A549 (cell line): ENCODE results near the gene OAS3.

ENCODE experiments used
- CHD2 ChIP-seq: fragments of 150-350 bp; IDR thresholded peaks from 2 replicates; pipeline ENCODE4 v1.6.1; 2014; ENCODE audit warnings: low read length; ENCODE audit not compliant: partially characterized antibody
- EP300 ChIP-seq, 2 experiments: fragments of >200 bp; sonication (Bioruptor Twin); formaldehyde crosslinking; IDR thresholded peaks; 2 replicates in 1 of 2; 3 replicates in 1 of 2; pipeline ENCODE4 v1.6.1; 2016 to 2017
- JUN ChIP-seq, 2 experiments: fragments of >200 bp; sonication (Bioruptor Twin); formaldehyde crosslinking; IDR thresholded peaks; 2 replicates in 1 of 2; 3 replicates in 1 of 2; pipeline ENCODE4 v1.6.1; 2016 to 2017
- JUNB ChIP-seq: fragments of >200 bp; sonication (Bioruptor Twin); formaldehyde crosslinking; IDR thresholded peaks from 2 replicates; pipeline ENCODE4 v1.6.1; 2016
- KDM1A ChIP-seq: fragments of 200-600 bp; sonication (generic); IDR thresholded peaks from 2 replicates; pipeline ENCODE4 v1.6.1; 2016; ENCODE audit warnings: low read depth, mild to moderate bottlenecking
- MAZ ChIP-seq: fragments of 150-350 bp; IDR thresholded peaks from 2 replicates; pipeline ENCODE4 v1.6.1; 2014; ENCODE audit warnings: antibody characterized with exemption, low read depth, low read length, borderline replicate concordance
- POLR2A ChIP-seq: IDR thresholded peaks from 2 replicates; pipeline ENCODE4 v1.6.1; 2012; ENCODE audit warnings: mild to moderate bottlenecking, low read length
- RARB ChIP-seq: fragments of 250-450 bp; sonication (Bioruptor Pico); IDR thresholded peaks from 2 replicates; pipeline ENCODE4 v1.8.0; 2021; ENCODE audit warnings: mild to moderate bottlenecking, moderate library complexity
- TF ChIP-seq, protein P1 (sequence below): fragments of >200 bp; sonication (Bioruptor Twin); formaldehyde crosslinking; IDR thresholded peaks from 3 replicates; pipeline ENCODE4 v1.5.1; 2016
- TF ChIP-seq, protein P2 (sequence below): IDR thresholded peaks from 2 replicates; pipeline ENCODE4 v1.6.1; 2012; ENCODE audit warnings: low read depth, borderline replicate concordance
- TF ChIP-seq, protein P3 (sequence below): fragments of 150-350 bp; IDR thresholded peaks from 2 replicates; pipeline ENCODE4 v1.6.1; 2014; ENCODE audit warnings: low read depth, mild to moderate bottlenecking, low read length
- TF ChIP-seq, protein P4 (sequence below): IDR thresholded peaks from 2 replicates; pipeline ENCODE4 v1.6.1; 2012
- TF ChIP-seq, protein P5 (sequence below): fragments of 200-600 bp; sonication (generic); IDR thresholded peaks from 2 replicates; pipeline ENCODE4 v1.6.1; 2016; ENCODE audit warnings: antibody characterized with exemption, mild to moderate bottlenecking, moderate library complexity

DNA sequence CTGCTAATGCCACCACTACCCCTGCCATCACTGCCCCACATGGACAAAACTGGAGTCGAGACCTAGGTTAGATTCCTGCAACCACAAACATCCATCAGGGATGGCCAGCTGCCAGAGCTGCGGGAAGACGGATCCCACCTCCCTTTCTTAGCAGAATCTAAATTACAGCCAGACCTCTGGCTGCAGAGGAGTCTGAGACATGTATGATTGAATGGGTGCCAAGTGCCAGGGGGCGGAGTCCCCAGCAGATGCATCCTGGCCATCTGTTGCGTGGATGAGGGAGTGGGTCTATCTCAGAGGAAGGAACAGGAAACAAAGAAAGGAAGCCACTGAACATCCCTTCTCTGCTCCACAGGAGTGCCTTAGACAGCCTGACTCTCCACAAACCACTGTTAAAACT, 33.0 kb downstream of the OAS3 start:
- TF ChIP-seq MAZ (no peak), KDM1A (no peak), EP300 (IDR thresholded peaks at IDR 0.05) (no peak), RARB (CRISPR knock-in tag) (no peak), JUNB (no peak), JUN (IDR thresholded peaks at IDR 0.05) (no peak), POLR2A (no peak), CHD2 (no peak)
- TF ChIP-seq, protein P1, sequence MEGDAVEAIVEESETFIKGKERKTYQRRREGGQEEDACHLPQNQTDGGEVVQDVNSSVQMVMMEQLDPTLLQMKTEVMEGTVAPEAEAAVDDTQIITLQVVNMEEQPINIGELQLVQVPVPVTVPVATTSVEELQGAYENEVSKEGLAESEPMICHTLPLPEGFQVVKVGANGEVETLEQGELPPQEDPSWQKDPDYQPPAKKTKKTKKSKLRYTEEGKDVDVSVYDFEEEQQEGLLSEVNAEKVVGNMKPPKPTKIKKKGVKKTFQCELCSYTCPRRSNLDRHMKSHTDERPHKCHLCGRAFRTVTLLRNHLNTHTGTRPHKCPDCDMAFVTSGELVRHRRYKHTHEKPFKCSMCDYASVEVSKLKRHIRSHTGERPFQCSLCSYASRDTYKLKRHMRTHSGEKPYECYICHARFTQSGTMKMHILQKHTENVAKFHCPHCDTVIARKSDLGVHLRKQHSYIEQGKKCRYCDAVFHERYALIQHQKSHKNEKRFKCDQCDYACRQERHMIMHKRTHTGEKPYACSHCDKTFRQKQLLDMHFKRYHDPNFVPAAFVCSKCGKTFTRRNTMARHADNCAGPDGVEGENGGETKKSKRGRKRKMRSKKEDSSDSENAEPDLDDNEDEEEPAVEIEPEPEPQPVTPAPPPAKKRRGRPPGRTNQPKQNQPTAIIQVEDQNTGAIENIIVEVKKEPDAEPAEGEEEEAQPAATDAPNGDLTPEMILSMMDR: no peak
- TF ChIP-seq, protein P2, sequence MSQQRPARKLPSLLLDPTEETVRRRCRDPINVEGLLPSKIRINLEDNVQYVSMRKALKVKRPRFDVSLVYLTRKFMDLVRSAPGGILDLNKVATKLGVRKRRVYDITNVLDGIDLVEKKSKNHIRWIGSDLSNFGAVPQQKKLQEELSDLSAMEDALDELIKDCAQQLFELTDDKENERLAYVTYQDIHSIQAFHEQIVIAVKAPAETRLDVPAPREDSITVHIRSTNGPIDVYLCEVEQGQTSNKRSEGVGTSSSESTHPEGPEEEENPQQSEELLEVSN: no peak
- TF ChIP-seq, protein P3, sequence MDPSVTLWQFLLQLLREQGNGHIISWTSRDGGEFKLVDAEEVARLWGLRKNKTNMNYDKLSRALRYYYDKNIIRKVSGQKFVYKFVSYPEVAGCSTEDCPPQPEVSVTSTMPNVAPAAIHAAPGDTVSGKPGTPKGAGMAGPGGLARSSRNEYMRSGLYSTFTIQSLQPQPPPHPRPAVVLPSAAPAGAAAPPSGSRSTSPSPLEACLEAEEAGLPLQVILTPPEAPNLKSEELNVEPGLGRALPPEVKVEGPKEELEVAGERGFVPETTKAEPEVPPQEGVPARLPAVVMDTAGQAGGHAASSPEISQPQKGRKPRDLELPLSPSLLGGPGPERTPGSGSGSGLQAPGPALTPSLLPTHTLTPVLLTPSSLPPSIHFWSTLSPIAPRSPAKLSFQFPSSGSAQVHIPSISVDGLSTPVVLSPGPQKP: no peak
- TF ChIP-seq, protein P4, sequence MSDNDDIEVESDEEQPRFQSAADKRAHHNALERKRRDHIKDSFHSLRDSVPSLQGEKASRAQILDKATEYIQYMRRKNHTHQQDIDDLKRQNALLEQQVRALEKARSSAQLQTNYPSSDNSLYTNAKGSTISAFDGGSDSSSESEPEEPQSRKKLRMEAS: no peak
- TF ChIP-seq, protein P5, sequence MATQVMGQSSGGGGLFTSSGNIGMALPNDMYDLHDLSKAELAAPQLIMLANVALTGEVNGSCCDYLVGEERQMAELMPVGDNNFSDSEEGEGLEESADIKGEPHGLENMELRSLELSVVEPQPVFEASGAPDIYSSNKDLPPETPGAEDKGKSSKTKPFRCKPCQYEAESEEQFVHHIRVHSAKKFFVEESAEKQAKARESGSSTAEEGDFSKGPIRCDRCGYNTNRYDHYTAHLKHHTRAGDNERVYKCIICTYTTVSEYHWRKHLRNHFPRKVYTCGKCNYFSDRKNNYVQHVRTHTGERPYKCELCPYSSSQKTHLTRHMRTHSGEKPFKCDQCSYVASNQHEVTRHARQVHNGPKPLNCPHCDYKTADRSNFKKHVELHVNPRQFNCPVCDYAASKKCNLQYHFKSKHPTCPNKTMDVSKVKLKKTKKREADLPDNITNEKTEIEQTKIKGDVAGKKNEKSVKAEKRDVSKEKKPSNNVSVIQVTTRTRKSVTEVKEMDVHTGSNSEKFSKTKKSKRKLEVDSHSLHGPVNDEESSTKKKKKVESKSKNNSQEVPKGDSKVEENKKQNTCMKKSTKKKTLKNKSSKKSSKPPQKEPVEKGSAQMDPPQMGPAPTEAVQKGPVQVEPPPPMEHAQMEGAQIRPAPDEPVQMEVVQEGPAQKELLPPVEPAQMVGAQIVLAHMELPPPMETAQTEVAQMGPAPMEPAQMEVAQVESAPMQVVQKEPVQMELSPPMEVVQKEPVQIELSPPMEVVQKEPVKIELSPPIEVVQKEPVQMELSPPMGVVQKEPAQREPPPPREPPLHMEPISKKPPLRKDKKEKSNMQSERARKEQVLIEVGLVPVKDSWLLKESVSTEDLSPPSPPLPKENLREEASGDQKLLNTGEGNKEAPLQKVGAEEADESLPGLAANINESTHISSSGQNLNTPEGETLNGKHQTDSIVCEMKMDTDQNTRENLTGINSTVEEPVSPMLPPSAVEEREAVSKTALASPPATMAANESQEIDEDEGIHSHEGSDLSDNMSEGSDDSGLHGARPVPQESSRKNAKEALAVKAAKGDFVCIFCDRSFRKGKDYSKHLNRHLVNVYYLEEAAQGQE: no peak
